ENCODE measurements around the gene CYP3A7. TPM values are rescaled to one million over a fixed set of nuclear protein-coding genes. Genes with fewer than 3 reads are reported as not detected.
"Not testable (repeated sequence)": the region's sequence is repeated elsewhere in the genome, so short reads cannot be mapped to it uniquely, and the experiment has no call there.

CYP3A7 gene
- polyA plus RNA-seq, 1 experiment, result not detected

DNA sequence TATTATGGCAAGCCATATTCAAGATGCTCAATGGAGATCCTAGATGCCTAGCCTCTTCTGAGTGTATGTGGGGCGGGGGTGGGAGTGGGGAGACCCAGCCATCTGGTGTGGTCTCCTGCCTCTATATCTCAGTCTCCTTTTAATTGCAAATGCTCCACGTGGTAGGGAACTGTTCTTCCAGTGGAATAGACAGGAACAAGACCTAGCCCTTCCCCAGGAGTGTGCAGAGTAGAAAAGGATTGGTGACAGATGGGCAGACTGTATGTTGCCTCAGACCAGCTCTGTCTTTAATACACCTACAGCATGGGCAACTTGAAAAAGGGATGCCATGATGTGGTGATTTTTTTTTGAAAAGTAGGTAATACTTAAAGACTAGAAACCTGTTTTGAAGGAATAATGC is 67.8 kb downstream of the CYP3A7 start:
- H3K36me3 ChIP-seq (ENCODE audit: control insufficient read depth, insufficient read depth, low read length), result no peaks in the 10 kb centered on the region
- CTCF ChIA-PET, result no interaction called here
- no peak for DNase-seq (ENCODE audit: low read depth)
- TF ChIP-seq, protein P1, sequence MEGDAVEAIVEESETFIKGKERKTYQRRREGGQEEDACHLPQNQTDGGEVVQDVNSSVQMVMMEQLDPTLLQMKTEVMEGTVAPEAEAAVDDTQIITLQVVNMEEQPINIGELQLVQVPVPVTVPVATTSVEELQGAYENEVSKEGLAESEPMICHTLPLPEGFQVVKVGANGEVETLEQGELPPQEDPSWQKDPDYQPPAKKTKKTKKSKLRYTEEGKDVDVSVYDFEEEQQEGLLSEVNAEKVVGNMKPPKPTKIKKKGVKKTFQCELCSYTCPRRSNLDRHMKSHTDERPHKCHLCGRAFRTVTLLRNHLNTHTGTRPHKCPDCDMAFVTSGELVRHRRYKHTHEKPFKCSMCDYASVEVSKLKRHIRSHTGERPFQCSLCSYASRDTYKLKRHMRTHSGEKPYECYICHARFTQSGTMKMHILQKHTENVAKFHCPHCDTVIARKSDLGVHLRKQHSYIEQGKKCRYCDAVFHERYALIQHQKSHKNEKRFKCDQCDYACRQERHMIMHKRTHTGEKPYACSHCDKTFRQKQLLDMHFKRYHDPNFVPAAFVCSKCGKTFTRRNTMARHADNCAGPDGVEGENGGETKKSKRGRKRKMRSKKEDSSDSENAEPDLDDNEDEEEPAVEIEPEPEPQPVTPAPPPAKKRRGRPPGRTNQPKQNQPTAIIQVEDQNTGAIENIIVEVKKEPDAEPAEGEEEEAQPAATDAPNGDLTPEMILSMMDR (IDR thresholded peaks at IDR 0.05; ENCODE audit: insufficient read depth, low read depth, low read length), result no peak
- no peak overlapping the region for H3K4me3 ChIP-seq (ENCODE audit: low read depth, low read length)
- no peaks in the 10 kb centered on the region for H3K27me3 ChIP-seq (ENCODE audit: control insufficient read depth, insufficient read depth, low read length)
- POLR2A ChIA-PET, result no interaction called here

DNA sequence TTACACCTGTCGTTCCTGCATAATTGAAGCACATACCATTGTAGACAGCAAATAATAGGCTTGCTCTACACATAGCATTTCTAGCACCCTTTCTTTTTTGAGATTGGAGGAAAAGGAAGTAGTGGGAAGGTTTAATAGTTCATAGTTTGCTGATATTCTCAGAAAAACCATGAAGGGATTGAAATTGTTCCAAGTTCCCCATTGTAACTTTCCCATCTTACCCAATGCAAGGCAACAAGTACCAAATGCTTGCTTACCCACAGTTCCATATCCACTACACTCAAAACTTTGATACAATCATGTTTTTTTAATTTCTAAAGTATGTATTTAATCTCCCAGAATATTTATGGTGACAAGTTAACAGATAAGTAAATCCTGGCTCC is 69.0 kb downstream of the CYP3A7 start:
- no peaks in the 10 kb centered on the region for H3K36me3 ChIP-seq (ENCODE audit: control insufficient read depth, insufficient read depth, low read length)
- TF ChIP-seq, protein P1 (IDR thresholded peaks at IDR 0.05; ENCODE audit: insufficient read depth, low read depth, low read length), result no peak
- no peaks in the 10 kb centered on the region for H3K27me3 ChIP-seq (ENCODE audit: control insufficient read depth, insufficient read depth, low read length)
- no peak for DNase-seq (ENCODE audit: low read depth)
- POLR2A ChIA-PET, result no interaction called here
- no peak overlapping the region for H3K4me3 ChIP-seq (ENCODE audit: low read depth, low read length)
- CTCF ChIA-PET, result no interaction called here

DNA sequence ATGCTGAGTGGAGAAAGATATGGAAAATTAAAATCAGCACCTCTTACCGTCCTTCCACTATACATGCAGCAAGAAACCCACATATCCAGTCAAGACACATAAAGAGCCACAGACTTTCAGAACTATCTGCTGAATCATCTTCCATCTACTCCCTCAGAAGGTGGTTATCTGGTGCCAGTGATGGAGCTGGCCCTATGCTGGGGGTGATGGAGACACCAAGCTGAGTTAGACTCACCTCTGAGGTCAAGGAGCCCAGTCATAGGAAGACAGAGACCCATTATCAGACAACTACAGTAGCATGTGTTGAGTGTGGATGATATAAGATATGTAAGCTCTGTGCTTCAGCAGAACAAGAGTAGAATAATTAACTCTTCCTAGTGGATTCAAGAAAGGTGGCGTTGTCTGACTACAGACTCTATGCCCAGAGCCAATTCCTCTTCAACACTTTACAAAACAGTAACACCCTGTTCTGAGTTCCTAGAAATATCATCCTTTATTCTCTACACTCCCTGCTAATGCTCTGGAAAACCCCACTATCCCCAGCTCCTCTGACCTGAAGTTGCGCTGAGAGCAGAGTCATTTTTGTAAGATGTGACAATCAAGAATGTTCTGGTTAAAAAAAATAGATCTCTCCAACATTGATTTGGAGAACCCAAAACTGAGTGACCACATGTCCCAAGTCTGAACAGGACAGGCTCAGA is 69.5 kb downstream of the CYP3A7 start:
- DNase-seq (ENCODE audit: low read depth), result no peak
- Histone ChIP-seq H3K4me3 (ENCODE audit: low read depth, low read length) (no peak overlapping the region), H3K27me3 (ENCODE audit: control insufficient read depth, insufficient read depth, low read length) (no peaks in the 10 kb centered on the region), H3K36me3 (ENCODE audit: control insufficient read depth, insufficient read depth, low read length) (no peaks in the 10 kb centered on the region)
- TF ChIP-seq, protein P1 (IDR thresholded peaks at IDR 0.05; ENCODE audit: insufficient read depth, low read depth, low read length), result no peak
- POLR2A ChIA-PET, result no interaction called here
- CTCF ChIA-PET, result no interaction called here

DNA sequence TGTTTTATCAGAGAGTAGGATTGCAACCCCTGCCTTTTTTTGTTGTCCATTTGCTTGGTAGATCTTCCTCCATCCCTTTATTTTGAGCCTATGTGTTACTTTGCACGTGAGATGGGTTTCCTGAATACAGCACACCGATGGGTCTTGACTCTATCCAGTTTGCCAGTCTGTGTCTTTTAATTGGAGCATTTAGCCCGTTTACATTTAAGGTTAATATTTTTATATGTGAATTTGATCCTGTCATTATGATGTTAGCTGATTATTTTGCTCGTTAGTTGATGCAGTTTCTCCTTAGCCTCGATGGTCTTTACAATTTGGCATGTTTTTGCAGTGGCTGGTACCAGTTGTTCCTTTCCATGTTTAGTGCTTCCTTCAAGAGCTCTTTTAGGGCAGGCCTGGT is 77.1 kb downstream of the CYP3A7 start:
- H3K36me3 ChIP-seq (ENCODE audit: control insufficient read depth, insufficient read depth, low read length); POLR2A ChIA-PET; H3K4me3 ChIP-seq (ENCODE audit: low read depth, low read length); DNase-seq (ENCODE audit: low read depth); CTCF ChIA-PET; H3K27me3 ChIP-seq (ENCODE audit: control insufficient read depth, insufficient read depth, low read length): not testable (repeated sequence)

Small RNAs within 50 kb of the gene (small RNA-seq; reads per million reads assigned to genes)
- not detected for gene CYP3A51P (ENCODE audit: insufficient read length, low read depth, low replicate concordance)
- not detected for gene CYP3A7-CYP3A51P (ENCODE audit: insufficient read length, low read depth, low replicate concordance)

Other genes starting within 250 kb of the CYP3A7 start
- 12.3 and 12.5 TPM in 2 replicates for gene ZNF394, start 234.9 kb downstream of the CYP3A7 start, polyA plus RNA-seq (2011; rRNA removed)
- gene ZKSCAN5, start 230.5 kb downstream of the CYP3A7 start, polyA plus RNA-seq (2011; rRNA removed), result 9.7 and 10.3 TPM in 2 replicates
- gene FAM200A, start 183.1 kb downstream of the CYP3A7 start, polyA plus RNA-seq (2011; rRNA removed), result 3.8 and 5.9 TPM in 2 replicates
- 47.2 and 56.4 TPM in 2 replicates for gene ZNF655, start 176.6 kb downstream of the CYP3A7 start, polyA plus RNA-seq (2011; rRNA removed)
- gene TMEM225B, start 136.9 kb downstream of the CYP3A7 start, polyA plus RNA-seq (2011; rRNA removed), result 1.2 and 1.3 TPM in 2 replicates
- 7.7 and 9.3 TPM in 2 replicates for gene ZSCAN25, start 118.2 kb downstream of the CYP3A7 start, polyA plus RNA-seq (2011; rRNA removed)
- not detected in 2 replicates for gene CYP3A5, start 55.2 kb downstream of the CYP3A7 start, polyA plus RNA-seq (2011; rRNA removed)
- gene CYP3A4, start 49.0 kb upstream of the CYP3A7 start, polyA plus RNA-seq (2011; rRNA removed), result not detected in 2 replicates
- not detected in 2 replicates for gene CYP3A43, start 92.8 kb upstream of the CYP3A7 start, polyA plus RNA-seq (2011; rRNA removed)
- not detected in 2 replicates for gene OR2AE1, start 141.8 kb upstream of the CYP3A7 start, polyA plus RNA-seq (2011; rRNA removed)
- gene TRIM4, start 184.3 kb upstream of the CYP3A7 start, polyA plus RNA-seq (2011; rRNA removed), result 18.6 and 25.4 TPM in 2 replicates
- gene GJC3, start 194.4 kb upstream of the CYP3A7 start, polyA plus RNA-seq (2011; rRNA removed), result not detected in 2 replicates
- gene AZGP1, start 240.8 kb upstream of the CYP3A7 start, polyA plus RNA-seq (2011; rRNA removed), result not detected in 2 replicates